A172 (cell line): ENCODE data around the gene SLC9A9. TPM values are rescaled to one million over a fixed set of nuclear protein-coding genes. Genes with fewer than 3 reads are reported as not detected.

ENCODE experiments used
- DNase-seq: peaks from one replicate; pipeline ENCODE4 v3.0.0-alpha.2; 2015; ENCODE audit warnings: low spot score
- total RNA-seq: library from RNA; depleted of rRNA; stranded (reverse); fragments of >200 nt; shearing (Covaris generic); gene quantifications from 2 replicates; pipeline ENCODE4 v1.2.3, GENCODE V29; 2014

Gene SLC9A9
- total RNA-seq, 1 experiment from 2014 or later = 1.8 TPM

DNA sequence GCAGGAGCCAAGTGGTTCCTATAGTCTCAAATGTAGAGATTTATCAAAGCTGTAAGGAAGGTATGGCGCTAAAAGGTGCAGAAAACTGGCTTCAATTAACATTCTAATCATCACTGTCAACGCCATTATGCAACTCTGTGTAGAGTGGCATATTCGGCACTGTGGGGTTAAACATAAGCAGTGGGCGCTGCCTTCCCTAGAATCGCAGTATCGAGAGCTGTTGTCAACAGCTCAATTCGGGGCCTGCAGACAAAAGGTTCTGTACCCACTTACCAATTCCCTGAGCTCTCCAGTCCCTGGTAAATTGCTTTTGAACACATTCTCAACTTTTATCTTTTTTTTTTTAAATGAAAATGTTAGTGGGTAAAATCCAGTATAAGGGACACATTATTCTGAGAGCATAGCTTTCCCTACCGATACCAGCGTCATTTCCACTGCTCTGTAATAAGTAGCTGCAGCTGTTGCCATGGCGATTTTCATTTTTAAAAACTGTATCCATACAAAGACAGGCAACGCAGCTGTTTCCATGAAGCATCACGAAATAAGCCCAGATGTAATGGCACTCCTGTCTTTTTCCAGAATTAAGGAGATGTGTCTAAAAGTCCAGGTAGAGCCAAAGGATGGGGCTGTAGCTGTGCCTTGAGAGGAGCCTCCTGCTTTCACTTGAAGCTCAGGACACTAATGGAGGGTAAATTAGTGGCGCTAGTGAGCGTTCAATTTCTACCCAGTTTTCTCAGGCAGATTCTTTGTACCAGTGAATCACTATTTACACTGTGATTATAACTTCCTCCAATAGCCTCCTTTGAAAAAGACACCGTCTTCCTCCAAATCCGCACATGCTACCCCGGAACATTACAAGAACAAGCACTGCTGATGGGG lies 250.3 kb downstream of the SLC9A9 start:
- DNase-seq = no peak

DNA sequence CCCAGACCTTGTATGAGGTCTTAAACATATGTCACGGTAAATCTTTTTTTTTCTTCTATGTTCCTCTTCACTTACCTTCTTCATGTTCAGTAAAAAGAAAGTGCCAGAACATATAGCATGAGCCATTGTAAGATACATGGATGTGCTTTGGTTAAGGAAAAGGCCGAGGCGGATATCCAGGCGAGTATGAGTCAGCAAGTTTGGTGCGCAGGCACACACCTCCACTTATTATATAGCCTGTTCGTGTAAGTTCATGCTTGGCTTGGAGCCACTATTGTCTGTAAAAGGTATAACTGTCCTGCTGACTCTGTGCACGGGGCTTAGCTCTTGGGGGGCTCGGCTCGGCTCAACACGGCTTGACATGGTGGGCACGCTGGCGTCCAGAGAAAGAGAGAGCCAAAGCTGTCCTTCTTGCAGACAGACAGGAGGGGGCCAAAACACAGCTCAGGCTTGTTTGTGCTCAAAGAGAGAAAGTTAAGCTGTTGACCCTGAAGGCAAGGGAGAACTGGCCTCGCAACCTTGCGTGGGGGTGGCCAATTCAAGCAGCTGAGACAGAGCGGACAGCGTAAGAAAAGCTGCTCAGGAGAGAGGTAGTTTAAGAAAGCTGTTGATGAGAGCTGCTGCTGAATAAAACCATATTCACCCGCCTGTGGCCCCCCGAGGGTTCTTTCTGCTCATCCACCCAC lies 251.2 kb downstream of the SLC9A9 start:
- no peak for DNase-seq

DNA sequence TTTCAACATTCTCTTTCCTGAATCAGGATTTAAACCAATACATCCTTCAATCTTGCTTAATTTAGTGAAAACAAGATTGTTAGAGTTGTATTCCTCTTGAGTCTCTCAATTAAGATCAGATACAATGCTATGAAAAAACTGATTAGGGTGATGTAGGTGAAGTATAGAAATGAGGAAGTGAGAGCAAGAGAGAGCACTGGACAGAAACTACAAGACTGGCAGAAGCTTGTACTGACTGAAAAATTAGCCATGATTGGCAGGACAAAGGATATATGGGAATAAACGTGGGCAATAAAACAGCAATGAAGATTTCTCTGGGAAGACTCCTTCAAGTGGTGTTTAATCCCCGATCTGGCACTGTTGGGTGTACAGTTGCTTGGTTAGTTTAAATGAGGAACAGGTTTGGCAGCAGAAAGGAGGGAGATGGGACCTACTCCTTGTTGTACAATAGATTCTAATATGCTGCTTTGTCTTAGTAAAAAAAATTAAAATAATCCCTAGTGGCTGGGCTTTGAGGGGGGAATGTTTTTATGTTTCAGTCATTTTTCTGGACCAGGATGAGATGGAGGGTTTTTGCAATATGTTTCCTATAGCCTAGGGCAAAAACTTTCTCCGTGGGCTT lies 252.7 kb downstream of the SLC9A9 start:
- no peak for DNase-seq

DNA sequence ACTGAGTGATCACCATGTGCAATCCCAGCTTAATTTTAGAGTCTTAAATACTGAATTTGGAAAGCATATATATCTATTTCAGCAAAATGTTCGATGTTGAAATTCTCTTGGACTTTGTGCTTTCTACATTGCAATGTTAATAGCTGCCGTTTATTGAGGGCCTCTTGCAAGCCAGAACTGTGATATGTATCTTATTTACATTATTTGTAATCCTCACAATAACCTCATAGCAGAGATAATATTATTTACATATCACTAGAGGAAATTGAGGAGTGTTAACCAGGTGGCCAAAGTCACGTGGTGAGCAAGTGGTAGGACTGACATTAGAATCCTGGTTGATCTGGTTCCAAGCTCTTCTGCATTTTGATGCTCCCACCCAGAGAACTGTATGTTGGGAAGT lies 254.1 kb downstream of the SLC9A9 start:
- DNase-seq = no peak

DNA sequence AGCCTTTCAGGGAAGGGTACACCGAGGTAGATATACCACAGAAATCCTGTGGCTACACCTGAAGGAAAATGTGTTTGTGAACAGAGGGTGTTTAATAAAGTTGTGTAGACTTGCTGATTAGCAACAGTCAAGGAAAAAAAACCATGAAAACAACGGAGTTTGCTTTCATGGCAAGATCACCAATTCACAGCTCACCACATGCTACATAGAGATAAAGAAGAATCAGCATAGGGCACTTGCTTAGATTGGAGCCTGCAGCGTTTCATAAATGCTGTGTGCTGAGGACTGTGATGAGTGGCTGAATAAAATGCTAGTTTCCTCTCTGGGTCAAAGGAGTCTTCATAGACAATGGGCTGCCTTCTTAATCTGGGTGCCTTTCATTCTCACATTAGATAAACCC lies 257.6 kb downstream of the SLC9A9 start:
- DNase-seq = no peak

DNA sequence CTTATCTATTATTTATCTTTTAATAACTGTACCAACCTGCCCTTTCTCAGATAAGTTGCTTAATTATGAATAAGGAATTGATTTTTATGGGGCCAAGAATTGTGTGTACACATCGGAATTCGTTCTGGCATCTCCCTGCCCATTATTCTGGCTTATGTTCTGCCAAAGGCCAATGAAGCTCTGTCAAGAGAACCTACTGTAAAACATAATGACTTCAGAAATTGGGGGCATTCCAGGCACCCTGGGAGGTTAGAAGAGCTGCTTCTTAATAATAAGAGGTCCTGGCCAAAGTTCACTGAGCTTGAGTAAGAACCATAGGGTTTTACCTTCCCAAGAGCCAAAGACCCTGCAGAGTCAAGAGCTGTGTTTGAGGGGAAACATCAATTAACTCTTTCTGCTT lies 261.7 kb downstream of the SLC9A9 start:
- DNase-seq = no peak

DNA sequence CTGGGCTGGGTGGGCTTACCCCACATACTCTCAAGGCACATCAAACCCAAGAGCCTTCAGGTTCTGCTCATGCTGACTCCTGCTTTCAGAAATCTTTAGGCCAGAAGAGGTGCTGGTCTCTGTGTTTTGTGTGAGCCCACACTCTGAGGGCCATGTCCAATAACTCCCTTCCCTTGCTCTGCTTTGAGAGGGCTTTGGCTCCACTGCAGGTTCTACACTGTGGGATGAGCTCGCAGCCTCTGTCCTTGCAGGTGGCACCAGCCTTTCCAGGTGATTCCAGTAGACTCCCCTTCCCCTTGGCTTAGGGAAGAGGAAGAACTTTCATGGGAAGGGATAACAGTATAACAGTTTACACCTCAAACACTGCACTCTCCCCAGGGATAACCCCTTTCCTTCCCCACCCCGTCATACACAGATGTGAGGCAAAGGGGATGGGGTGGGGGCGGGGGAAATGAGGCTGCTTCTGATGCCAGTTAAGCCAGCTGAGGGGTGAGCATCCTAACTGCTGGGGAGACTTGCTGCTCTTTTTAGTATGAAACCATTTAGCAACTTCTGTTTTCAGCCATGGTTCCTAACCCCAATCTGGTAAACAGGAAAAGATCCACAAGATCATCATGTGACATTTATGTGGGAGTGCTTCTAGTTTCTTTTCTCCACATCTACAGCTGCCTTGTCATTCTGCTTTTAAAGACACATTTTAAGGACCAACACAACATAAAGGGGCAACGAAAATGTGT lies 262.4 kb downstream of the SLC9A9 start:
- no peak for DNase-seq

DNA sequence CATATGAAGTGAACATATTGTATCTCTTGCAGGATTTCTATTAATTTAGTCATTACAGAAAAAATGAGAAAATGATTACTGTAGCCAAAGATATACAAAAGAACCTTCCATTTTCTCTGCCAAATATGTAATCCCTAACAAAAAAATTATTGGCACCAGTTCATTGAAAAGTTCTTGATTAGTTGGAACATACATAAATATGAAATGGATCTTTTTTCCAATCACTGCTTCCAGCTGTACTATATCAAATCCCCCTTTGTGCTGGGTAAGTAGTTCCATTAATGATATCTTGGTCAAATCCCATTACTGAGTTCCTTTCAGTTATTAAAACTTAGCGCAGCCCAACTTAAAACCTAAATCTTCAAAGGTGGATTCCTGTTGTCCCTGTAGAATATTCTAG lies 263.8 kb downstream of the SLC9A9 start:
- DNase-seq = no peak

DNA sequence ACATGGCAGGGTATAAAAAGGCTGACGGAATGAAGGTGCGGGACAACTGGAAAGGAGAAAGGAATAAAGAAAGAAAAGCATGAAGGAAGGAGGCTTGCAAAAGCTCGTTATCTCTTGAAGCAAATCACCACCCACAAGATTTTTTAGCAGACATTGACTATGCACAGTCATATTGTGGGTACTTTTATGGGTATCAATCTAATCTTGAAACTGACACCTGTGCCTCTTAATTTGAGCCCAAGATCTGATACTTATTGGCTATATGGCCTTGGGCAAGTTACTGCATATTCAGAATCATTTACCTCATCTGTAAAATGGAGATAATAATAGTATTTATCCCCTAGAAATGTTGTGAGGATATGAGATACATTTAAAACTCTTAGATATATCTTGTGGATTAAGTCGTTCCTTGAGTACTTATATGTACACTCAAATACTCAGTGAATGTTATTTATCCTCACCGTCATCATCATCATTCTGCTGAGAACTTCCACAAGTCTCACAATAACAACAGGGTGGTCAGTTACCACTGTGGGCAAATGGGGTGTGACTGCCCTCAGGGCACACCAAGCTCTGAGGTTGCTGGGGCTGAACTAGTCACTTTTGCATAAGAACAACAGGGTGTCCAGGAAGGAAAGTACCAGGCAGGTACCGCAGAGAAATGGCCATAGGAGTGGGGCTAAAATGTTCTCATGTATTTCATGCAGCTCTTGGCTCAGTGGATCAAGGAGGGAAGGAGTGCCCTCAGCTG lies 266.1 kb downstream of the SLC9A9 start:
- no peak for DNase-seq

DNA sequence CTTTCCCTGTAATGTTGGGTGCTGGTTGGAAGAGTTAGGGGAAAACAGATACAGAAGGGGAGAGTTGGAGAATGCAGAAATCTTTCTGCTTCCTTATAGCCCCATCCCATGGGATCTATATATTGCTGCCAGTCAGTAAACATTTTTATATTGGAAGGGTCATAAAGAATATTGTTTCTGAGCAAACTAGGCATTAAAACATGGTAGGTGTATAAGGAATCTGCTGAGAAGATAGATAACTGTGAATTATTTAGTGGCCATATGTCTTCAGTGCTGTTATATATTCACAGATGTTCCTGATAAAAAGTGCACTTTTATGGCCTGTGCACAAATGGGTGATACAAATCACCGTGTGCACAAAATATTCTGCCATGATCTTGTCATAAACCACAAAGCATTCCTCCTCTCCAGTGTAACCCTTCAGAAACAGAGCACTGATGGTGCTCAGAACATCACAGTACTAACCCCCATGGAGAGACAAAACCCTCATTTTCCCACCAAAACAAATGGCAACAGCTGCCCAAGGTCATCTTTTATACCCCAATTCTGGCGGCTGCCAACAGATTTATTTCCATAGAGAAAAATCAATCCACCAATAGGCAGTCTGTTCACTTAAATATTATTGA lies 269.3 kb downstream of the SLC9A9 start:
- no peak for DNase-seq

DNA sequence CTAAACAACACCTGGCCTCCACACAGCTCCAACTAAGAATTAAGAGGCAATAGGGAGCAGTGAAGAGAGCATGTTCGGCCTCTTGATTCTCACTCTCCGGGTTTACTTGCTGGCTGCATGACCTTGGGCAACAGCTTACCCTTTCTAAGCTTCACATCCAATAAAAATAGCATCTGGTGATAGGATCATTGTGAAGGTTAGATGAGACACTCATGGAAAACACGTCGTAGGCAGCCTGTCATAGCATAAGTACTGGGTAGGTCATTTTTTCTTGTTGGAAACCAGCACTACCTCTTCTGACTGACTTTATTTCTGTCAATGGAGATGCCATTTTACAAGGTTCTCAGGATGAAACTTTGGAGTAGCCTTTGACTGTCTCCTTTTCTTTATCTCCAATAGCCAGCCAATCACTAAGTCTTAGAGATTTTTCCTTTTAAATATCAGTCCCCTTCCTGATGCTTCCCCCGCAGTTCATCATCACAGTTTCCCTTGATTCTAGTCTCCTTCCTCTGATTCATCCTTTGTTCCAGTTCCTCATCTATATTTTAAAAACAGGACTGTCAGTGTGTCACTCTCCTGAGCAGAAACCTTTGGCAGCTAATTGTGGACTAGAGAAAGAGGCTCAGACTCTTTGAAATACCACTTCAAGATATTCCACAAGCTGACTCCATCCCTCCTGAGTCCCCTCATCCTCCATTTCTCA lies 271.5 kb downstream of the SLC9A9 start:
- DNase-seq = no peak

DNA sequence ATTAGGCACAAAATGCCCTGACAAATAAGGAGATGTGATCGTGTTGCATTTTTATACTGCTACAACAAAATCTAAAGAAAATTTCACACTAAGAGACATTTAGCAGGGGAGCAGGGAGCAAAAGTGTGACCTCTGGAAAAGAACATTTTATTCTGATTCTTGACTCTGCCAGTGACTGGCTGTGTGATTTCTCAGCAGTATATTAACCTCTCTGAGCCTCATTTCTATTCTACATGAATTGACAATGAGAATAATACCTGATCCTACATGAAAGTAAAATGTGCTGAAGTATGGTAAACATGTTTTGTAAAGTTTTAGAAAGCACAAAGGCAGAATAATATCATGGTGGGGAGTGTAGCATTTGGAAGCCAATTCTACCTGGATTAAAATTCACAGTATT lies 273.3 kb downstream of the SLC9A9 start:
- no peak for DNase-seq

DNA sequence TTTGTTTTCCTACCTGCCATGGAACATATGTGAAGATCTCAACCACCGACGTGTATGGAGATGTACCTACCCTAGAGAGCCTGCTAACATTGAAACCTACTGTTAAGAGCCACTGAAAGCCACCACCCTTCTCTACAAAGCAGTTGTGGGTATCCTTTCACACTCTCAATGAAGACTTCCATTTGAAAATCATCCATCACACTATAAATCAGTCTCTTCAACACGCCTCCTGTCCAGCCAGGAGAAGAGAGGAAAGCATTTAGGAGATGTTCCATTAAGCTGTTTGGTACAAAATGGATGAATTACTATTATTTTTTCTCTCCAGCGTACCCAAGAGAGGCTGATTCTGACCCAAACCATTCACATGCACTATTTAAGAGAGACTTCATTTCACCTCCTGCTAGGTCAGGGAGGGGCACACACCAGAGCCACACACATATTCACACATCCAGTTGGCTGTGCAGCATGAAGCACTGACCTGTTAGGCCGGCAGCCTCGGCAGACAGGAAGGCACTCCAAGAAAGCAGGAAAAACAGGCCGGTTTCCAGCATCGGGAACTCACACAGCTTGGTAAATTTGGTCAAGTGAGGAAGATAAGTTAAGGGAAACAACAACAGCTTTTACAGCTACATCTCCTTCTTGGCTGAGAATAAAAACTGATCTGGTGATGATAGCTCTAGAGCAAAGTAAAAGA lies 274.5 kb downstream of the SLC9A9 start:
- no peak for DNase-seq

DNA sequence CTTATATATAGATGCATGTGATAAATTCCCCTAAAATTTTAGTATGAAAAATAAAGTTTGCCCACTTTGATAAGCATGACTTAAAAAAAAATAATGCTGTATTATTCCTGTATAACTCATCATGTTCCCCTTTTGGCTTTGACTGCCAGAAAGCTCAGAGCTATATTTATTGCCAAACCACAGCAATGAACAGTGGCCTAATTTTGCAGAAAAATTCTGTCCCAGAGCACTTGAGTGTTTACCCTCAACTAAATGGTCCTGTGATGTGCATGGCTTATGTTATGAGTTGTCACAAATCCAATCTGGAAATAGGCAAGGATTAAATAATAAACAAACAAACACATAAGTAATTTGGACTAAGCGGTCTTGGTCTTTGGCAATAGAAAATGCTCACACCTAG lies 276.7 kb downstream of the SLC9A9 start:
- no peak for DNase-seq

DNA sequence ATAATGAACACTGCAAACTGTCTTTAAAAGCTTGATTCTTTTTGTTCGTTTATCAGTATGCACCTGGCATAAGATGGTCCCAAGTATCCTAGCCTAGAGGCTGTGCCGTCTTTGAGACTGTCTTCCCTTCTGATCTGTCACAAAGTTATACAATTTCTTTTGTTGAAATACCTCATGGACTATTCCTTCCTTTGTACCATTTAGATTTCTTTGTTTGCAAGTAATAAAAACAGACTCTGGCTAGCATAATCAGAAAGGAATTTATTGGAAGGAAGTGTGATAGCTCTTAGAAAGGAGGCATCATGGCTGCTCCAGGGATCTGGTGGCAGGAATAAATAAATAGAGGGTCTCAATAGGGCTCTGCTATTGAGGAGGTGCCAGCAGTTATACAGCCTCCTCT lies 280.4 kb downstream of the SLC9A9 start:
- DNase-seq = no peak

DNA sequence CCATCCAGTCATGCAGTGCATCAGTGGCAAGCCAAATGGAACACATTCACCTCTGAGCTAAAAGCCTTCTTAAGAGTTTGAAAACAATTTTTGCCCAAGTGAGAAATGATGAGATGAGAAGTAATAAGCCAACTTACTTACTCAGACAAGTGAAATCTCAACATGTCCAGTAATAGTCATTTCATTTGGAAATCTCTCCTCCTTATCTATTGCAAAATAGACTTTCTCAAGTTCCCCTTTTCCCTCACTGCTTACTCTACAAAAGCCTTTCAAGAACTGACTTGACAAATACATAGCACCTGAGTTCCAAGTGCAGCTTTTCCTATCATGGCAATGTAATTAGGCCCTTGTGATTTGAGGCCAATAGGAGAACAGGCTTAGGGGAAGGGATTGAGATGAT lies 282.3 kb downstream of the SLC9A9 start:
- no peak for DNase-seq

DNA sequence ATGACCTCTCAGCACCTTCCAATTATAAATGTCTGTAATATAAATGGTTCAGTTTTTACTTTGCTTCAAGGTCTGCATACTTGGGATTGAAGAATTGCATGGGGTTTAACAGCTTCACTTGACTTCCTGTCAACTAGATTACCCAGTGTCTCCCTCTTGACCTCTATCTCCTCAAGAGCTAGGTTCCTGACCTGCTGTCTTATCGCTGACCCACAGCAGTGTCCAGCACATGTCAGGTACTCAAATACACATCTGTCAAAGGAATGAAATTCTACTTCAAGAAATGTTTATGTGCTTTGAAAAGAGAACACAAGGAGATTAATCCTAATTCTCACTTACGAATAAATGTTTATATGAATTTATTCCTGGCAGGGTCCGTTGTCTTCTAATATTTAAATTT lies 284.5 kb downstream of the SLC9A9 start:
- no peak for DNase-seq

DNA sequence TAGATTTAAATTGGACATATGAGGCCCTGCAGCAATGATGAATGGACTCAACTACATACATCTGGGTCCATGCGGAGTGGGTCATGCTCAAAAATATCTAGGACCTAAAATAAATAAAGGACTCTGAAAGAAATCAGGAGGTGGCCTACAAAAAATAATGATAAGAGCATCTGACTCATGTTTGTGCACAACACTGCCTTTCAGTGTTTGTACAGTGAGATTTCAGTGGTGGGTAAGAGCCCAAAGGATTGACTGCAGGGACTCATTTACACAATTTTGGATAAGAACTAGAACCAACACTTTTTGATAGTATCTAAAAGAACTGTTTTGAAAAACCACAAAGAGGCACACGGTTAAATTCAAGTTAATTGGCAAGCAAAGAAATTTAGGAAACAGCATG lies 285.5 kb downstream of the SLC9A9 start:
- DNase-seq = no peak

DNA sequence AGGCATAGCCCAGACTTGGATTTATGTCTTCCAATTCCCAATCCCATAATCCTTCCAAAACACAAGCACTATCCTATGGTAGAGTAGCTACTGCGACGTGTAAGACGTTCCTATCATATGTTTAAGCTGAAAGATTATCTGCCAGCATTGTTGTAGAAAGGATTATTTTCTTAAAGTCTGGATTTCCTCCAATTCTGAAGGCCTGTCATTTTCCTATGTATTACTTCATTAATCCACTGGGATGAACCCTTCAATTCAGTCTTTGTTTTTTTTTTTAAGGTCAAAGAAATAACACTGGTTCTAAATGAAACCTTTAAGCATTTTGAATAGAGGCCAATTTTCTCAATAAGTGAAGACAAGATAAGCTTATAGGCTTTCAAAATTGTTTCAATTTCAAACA lies 289.0 kb downstream of the SLC9A9 start:
- DNase-seq = no peak

DNA sequence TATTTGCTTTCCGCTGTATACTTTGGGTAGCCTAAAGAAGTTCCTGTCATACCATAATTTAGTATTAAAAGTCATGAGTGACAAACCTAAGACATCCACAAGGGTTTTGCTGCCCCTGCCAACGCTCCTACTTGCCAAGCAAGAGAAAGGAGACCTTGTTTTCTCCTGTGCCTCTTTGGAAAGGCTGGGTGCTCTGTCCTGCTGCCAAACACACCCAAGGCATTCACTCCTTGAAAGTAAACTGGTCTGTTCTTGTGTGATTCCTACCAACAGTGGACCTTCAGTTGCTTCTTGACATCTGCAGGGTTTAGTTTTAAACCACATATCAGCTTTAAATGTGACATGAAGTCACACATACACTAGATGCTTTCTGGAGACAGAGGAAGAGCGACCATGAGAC lies 295.4 kb downstream of the SLC9A9 start:
- DNase-seq = no peak
